HEK293 (cell line): ENCODE measurements around the gene LAMA2.

Source experiments
- ZNF274 ChIP-seq, 2 experiments: fragments of 200-500 bp in 1 of 2; fragments of 450-650 bp in 1 of 2; sonication (Bioruptor generic) in 1 of 2; formaldehyde crosslinking in 1 of 2; IDR thresholded peaks; 2 replicates each; pipeline versions ENCODE4 v1.5.1 to v1.6.1; 2014 to 2016; ENCODE audit warnings: borderline replicate concordance in 1 of 2, inconsistent platforms in 1 of 2, low read length in 1 of 2, missing biosample characterization in 1 of 2, missing genetic modification characterization in 1 of 2
- TF ChIP-seq, protein P1 (sequence below): fragments of 450-650 bp; formaldehyde crosslinking; IDR thresholded peaks from 2 replicates; pipeline ENCODE4 v1.5.1; 2017; ENCODE audit warnings: missing biosample characterization, missing genetic modification characterization

DNA sequence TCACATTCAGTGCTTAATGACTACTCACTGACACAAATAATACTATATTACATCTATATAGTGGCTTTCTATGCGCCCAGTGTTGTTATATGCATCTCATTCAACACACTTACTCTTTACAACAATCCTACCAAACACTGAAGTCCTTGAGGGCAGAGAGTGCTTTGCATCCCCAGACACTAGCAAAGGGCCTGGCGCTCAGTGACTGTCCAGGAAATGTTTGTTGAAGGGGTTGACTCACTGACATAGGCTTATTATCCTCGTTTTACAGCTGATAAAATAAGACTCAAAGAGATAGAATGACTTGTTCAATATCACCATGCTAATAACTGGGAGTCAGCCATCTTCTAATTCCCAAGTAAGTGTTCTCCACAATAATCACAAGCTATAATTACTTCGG lies 663.8 kb downstream of the LAMA2 start:
- TF ChIP-seq ZNF274 (IDR thresholded peaks at IDR 0.05; ENCODE audit: low read length) = no peak
- TF ChIP-seq ZNF274 (tag by site-specific recombination; IDR thresholded peaks at IDR 0.05; ENCODE audit: borderline replicate concordance) = no peak
- TF ChIP-seq, protein P1, sequence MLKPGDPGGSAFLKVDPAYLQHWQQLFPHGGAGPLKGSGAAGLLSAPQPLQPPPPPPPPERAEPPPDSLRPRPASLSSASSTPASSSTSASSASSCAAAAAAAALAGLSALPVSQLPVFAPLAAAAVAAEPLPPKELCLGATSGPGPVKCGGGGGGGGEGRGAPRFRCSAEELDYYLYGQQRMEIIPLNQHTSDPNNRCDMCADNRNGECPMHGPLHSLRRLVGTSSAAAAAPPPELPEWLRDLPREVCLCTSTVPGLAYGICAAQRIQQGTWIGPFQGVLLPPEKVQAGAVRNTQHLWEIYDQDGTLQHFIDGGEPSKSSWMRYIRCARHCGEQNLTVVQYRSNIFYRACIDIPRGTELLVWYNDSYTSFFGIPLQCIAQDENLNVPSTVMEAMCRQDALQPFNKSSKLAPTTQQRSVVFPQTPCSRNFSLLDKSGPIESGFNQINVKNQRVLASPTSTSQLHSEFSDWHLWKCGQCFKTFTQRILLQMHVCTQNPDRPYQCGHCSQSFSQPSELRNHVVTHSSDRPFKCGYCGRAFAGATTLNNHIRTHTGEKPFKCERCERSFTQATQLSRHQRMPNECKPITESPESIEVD (tag by site-specific recombination) = no peak
